ENCODE measurements around the gene REC8. TPM values are rescaled to one million over a fixed set of nuclear protein-coding genes. Genes with fewer than 3 reads are reported as not detected.
"Not testable (repeated sequence)": the region's sequence is repeated elsewhere in the genome, so short reads cannot be mapped to it uniquely, and the experiment has no call there.

The REC8 gene
- total RNA-seq, 1 donor from 2014 or later: 3.6 TPM

DNA sequence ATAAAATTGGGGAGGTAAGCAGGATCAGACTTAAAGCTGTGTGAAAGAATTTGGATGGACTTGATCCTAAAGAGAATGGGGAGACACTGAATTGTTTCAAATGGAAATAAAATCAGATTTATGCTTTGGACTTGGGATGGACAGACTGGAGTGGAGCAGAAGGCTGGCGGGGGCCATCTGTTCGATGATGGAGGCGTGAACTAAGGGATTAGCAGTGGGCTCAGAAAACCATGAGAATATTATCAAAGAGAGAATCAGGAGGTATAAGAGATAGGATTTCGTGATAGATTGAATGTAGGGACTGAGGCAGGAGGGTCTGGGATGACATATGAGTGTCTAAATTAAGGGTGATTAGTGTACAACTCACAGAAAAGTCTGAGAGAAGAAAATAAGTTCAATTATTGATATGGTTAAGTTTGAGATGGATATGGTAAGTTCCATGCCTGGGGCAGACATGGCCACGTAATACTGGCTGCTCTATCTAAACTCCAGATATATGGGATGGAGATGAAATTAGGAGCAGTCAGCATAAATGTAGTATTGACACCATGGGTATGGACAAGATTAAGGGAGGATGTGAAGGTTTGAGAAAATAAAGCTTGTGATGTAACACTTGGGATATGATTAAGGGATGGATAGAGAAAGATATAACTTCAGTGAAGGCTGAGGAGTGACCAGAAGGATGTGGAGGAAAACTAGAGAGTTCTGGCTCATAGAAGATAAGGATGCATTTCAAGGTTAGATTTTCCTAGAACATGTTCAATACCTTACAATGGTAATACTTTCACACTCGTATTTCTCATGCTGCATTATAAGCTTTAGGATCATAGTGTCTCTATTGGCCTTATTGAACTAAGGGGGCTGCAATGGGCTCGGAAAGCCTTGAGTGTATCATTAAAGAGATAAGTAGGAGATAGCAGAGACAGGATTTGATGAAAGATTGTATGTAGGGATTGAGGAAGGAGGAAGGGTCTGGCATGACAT is 32.6 kb downstream of the REC8 start:
- DNase-seq: no peak

GRCh38 chr14:24206260-24207103 is 34.6 kb downstream of the REC8 start:
- no peak for DNase-seq

DNA sequence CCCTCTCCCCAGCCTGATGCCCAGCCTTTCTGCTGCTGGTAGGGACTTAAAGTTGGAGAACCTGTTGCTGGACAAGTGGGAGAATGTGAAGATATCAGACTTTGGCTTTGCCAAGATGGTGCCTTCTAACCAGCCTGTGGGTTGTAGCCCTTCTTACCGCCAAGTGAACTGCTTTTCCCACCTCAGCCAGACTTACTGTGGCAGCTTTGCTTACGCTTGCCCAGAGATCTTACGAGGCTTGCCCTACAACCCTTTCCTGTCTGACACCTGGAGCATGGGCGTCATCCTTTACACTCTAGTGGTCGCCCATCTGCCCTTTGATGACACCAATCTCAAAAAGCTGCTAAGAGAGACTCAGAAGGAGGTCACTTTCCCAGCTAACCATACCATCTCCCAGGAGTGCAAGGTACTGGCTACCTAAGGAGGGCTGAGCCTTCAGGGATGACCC is 35.2 kb downstream of the REC8 start:
- DNase-seq: no peak

DNA sequence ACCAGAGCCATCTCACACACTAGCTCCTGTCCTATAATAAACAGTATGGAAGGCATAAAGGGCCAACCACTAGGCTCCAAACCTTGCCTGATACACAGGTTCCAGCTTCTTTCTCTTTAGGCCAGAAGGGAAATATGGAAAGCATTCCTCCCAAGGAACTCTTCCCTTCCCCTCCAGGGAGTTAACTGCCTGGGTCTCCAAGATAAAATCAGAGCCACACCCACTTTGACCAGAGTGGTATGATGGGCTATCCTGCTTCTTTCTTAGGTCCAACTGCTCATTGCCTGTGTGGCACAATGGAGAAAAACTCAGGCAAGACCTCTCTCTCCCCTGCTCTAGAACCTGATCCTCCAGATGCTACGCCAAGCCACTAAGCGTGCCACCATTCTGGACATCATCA is 35.7 kb downstream of the REC8 start:
- DNase-seq: no peak

DNA sequence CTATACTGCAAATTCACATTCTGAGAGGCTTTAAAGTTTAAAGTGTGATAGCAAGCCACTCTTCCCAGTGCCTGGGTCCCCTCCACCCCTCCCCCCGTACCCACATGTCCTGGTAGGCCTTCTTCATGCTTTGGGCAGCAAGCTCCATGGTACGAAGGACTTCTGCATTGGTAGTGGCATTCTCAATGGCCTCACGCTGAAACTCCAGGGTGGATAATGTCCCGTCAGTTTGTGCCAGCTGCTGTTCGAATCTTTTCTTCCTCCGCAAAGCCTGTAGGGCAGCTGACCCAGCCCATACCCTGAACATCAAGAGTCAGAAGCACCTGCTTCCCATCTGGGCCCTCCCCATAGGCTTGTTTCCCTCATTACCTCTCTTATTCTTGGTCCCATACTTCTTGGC is 39.4 kb downstream of the REC8 start:
- DNase-seq: no peak

- DNase-seq: peak; percentile 97
Observed at GRCh38 chr14:24212924-24213865, 41.3 kb downstream of the REC8 start, which contains the start of gene CHMP4A. CHMP4A (minus strand) TSS chr14:24213488; CDS start chr14:24213439, 49 bp downstream.

DNA sequence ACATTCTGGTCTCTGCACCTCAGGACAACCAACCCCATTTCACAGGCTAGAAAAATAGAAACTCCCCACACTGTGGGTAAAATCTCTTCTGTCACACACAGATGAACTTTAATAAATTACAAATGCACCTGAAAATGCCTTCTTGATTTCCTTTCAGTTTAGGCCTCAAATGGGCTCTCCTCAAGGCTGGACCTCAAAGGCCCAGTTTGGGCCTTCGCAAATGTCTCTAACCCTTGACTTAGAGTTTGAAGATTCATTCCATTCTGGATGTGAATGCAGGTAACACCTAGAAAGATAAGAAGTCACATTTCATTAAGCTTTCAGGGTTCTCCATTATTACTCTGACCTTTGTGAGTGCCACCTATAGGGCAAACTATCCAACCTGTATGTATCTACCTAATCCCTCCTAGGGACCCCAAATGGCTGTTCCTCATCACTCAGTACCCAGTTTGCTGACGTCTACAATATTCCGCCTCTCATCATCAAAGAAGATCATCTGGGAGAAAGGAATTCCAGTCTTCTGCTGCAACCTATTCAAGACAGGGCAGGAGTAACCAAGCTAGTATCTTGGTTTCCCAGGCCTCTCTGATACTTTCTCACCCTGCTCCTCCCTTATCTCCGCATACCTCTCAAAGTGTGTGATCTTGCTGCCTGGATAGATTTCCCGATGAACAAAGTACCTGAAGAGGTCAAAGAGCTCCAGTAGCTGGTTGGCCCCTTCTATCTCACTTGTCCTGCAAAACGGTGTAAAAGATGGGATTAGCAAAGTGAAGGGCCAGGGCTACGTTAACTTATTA is 42.2 kb downstream of the REC8 start:
- DNase-seq: no peak

GRCh38 chr14:24215495-24216344 is 43.8 kb downstream of the REC8 start, which contains the start of gene MDP1:
MDP1 (minus strand) TSS chr14:24216066; CDS start chr14:24215955, 111 bp downstream.
- DNase-seq: peak; percentile 86

GRCh38 chr14:24216345-24216699 is 44.4 kb downstream of the REC8 start:
- DNase-seq: no peak

GRCh38 chr14:24216876-24217275 is 45.0 kb downstream of the REC8 start:
- DNase-seq: not testable (repeated sequence)

DNA sequence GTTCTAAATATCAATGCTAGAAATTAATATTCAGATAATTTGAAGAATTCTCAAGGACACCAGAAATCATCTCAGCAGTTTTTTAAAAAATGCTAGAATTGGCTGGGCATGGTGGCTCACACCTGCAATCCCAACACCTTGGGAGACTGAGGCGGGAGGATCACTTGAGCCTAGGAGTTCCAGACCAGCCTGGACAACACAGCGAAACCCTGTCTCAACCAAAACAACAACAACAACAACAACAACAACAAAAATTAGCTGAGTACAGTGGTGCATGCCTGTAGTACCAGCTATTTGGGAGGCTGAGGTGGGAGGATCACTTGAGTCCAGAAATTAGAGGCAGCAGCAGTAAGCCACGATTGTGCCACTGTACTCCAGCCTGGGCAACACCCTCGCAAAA is 47.2 kb downstream of the REC8 start:
- DNase-seq: no peak

DNA sequence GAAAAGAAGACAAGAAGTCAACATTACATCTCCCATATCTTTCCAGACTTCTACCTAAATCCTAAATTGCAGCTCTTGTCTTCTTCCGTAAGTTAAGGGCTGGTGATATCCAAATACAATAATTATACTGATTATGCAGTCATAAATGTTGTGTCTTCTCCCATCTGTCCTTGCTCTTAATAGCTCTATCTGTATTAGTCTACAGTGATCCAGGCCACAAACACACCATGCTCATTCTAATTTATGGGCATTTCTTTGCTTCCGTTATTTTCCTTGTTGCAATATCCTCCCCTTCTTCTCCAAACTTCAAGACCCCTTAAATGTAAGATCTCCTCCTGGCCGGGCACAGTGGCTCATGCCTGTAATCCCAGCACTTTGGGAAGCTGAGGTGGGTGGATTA is 47.6 kb downstream of the REC8 start:
- no peak for DNase-seq

GRCh38 chr14:24222987-24223386 is 51.1 kb downstream of the REC8 start:
- not testable (repeated sequence) for DNase-seq

- no peak for DNase-seq
Observed at GRCh38 chr14:24224618-24225071, 52.8 kb downstream of the REC8 start.

DNA sequence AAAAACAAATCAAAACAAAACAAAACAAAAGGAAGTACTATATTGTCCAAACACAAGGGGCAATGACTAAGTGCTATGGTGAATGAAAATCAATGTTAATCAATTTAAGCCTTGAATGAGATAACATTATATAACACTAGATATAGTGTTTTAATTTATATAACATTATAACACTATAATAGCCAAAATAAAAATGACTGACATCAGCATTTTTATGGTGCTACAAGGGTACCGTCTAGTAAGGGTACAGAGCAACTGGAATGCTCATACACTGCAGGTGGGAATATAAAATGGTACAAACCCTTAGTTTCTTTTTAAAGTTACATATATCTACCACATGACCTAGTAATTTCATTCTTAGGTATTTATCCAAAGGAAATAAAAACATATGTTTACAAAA is 54.6 kb downstream of the REC8 start:
- DNase-seq: no peak

DNA sequence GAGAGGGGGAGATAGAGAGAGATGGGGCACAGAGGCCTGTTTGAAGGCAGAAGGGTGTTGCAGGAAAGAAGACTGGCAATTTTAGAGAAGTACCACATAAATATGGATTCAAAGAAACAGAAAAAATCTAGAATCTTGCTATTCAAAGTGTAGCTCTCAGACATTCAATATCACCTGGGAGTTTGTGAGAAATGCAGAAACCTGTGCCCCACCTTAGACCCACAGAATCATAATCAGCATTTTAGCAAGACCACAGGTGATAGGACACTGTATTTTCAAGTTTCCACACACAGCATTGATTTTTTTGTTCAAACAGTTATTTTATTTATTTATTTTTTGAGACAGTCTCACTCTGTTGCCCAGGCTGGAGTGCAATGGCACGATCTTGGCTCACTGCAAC is 57.0 kb downstream of the REC8 start:
- no peak for DNase-seq
